LoVo (cell line): ENCODE results near the gene LRRC51.
"Not testable (repeated sequence)": the region's sequence is repeated elsewhere in the genome, so short reads cannot be mapped to it uniquely, and the experiment has no call there.

ENCODE experiments used
- DNase-seq: peaks from one replicate; pipeline ENCODE4 v3.0.0-alpha.2; 2016; ENCODE audit warnings: low spot score

The LRRC51 gene

GRCh38 chr11:72140661-72141060 lies 60.0 kb downstream of the LRRC51 start:
- DNase-seq: no peak

GRCh38 chr11:72141066-72141465 lies 60.4 kb downstream of the LRRC51 start:
- peak; percentile 37 for DNase-seq

- DNase-seq: not testable (repeated sequence)
Observed at GRCh38 chr11:72142086-72142485, 61.4 kb downstream of the LRRC51 start.

- not testable (repeated sequence) for DNase-seq
Observed at GRCh38 chr11:72142543-72142942, 61.9 kb downstream of the LRRC51 start.

DNA sequence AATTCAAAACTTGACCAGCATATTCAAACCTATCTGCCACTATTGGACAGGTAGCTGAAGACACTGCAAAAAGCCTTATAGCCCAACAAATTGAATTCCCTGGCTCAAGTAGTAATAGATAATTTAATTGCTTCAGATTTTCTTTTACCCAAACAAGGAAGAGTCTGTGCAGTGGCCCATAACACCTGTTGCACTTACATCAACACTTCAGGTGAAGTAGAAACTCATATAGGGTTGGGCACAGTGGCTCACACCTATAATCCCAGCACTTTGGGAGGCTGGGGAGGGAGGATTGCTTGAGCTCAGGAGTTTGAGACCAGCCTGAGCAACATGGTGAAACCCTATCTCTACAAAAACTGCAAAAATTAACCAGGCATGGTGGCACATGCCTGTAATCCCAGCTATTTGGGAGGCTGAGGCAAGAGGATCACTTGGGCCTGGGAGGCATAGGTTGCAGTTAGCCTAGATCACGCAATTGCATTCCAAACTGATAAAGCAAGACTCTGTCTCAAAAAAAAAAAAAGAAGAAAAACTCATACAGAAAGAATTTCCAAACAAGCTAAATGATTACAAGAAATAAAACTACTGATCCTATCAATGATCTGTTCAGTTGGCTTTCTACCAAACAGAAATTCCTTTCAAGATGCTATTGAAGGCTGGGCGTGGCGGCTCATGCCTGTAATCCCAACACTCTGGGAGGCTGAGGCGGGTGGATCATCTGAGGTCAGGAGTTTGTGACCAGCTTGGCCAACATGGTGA lies 64.3 kb downstream of the LRRC51 start:
- DNase-seq: peak; percentile 29
